OCI-LY1 (cell line): ENCODE data around the gene BBX.

ENCODE experiments used
- CTCF ChIP-seq: fragments of 200-600 bp; sonication (generic), shearing (Covaris generic); IDR thresholded peaks from 2 replicates; pipeline ENCODE4 v1.5.1; 2017; ENCODE audit warnings: mild to moderate bottlenecking, antibody characterized with exemption, low read length, moderate library complexity, mixed read lengths
- EZH2 ChIP-seq: fragments of 200-600 bp; sonication (generic), shearing (Covaris generic); IDR thresholded peaks from 2 replicates; pipeline ENCODE4 v1.8.0; 2017; ENCODE audit warnings: borderline replicate concordance, mixed run types, mild to moderate bottlenecking, antibody characterized with exemption, low read length, moderate library complexity, mixed read lengths

- no peak for TF ChIP-seq CTCF
- TF ChIP-seq EZH2: no peak
Measured at GRCh38 chr3:107675233-107675900, 152.6 kb downstream of the BBX start.
